Stimulated activated CD4-positive, alpha-beta T cell treated with anti-CD3 and anti-CD28 coated beads, TNF-alpha, amount 100 ng/mL, for 1 hour (primary cell): ENCODE data around the gene GSDME.
"Not testable (repeated sequence)": the region's sequence is repeated elsewhere in the genome, so short reads cannot be mapped to it uniquely, and the experiment has no call there.

ENCODE experiments used
- DNase-seq, 3 donors: peaks; one replicate each; pipeline ENCODE4 v3.0.0-alpha.2; 2020; ENCODE audit warnings: low read depth in 3 of 3, low spot score in 1 of 3

Gene GSDME

GRCh38 chr7:24757353-24758275 lies at the start of gene GSDME:
Gene GSDME (minus strand): TSS chr7:24757464. CDS start chr7:24749774, 7,690 bp downstream.
- peak in 1 of 3 donors; percentile 35 for DNase-seq

GRCh38 chr7:24802300-24802699 lies 45.0 kb upstream of the GSDME start:
- DNase-seq: no peak

GRCh38 chr7:24801883-24802282 lies 44.6 kb upstream of the GSDME start:
- DNase-seq: no peak

- DNase-seq: no peak
Measured at GRCh38 chr7:24800667-24801066, 43.4 kb upstream of the GSDME start.

GRCh38 chr7:24800073-24800472 lies 42.8 kb upstream of the GSDME start:
- no peak for DNase-seq

- DNase-seq: no peak
Measured at GRCh38 chr7:24799506-24799905, 42.2 kb upstream of the GSDME start.

- no peak for DNase-seq
Measured at GRCh38 chr7:24798261-24798660, 41.0 kb upstream of the GSDME start.

- no peak for DNase-seq
Measured at GRCh38 chr7:24797270-24797669, 40.0 kb upstream of the GSDME start.

- no peak for DNase-seq
Measured at GRCh38 chr7:24795407-24795767, 38.1 kb upstream of the GSDME start.

- not testable (repeated sequence) for DNase-seq
Measured at GRCh38 chr7:24794751-24795406, 37.6 kb upstream of the GSDME start.

- DNase-seq: no peak
Measured at GRCh38 chr7:24793982-24794648, 36.9 kb upstream of the GSDME start.

- no peak for DNase-seq
Measured at GRCh38 chr7:24788961-24789576, 31.8 kb upstream of the GSDME start.

- DNase-seq: no peak
Measured at GRCh38 chr7:24788075-24788474, 30.8 kb upstream of the GSDME start.

GRCh38 chr7:24786941-24787340 lies 29.7 kb upstream of the GSDME start:
- no peak for DNase-seq

- no peak for DNase-seq
Measured at GRCh38 chr7:24786306-24786705, 29.0 kb upstream of the GSDME start.

GRCh38 chr7:24784277-24784676 lies 27.0 kb upstream of the GSDME start:
- DNase-seq: no peak

- DNase-seq: no peak
Measured at GRCh38 chr7:24783698-24784097, 26.4 kb upstream of the GSDME start.

GRCh38 chr7:24781106-24781505 lies 23.8 kb upstream of the GSDME start:
- no peak for DNase-seq

GRCh38 chr7:24779283-24779655 lies 22.0 kb upstream of the GSDME start:
- DNase-seq: no peak

GRCh38 chr7:24778543-24779282 lies 21.4 kb upstream of the GSDME start:
- DNase-seq: no peak

GRCh38 chr7:24777806-24778205 lies 20.5 kb upstream of the GSDME start:
- DNase-seq: no peak
